GM21786 (cell line): ENCODE data around the gene ETV7.

ENCODE experiments used
- ATAC-seq: cut with Tn5 transposase; IDR thresholded peaks from one replicate; pipeline ENCODE4 v1.9.1; 2021; ENCODE audit not compliant: unreplicated experiment

The ETV7 gene

GRCh38 chr6:36324715-36325114 is 62.8 kb downstream of the ETV7 start:
- ATAC-seq, result no peak

GRCh38 chr6:36324191-36324590 is 63.3 kb downstream of the ETV7 start:
- no peak for ATAC-seq

- no peak for ATAC-seq
Observed at GRCh38 chr6:36323062-36323461, 64.4 kb downstream of the ETV7 start.

- ATAC-seq, result no peak
Observed at GRCh38 chr6:36322591-36322990, 64.9 kb downstream of the ETV7 start.

GRCh38 chr6:36320475-36320874 is 67.0 kb downstream of the ETV7 start:
- no peak for ATAC-seq

GRCh38 chr6:36319821-36320220 is 67.6 kb downstream of the ETV7 start:
- ATAC-seq, result no peak

- no peak for ATAC-seq
Observed at GRCh38 chr6:36319436-36319762, 68.1 kb downstream of the ETV7 start.

- no peak for ATAC-seq
Observed at GRCh38 chr6:36318690-36319435, 68.6 kb downstream of the ETV7 start.

- ATAC-seq, result no peak
Observed at GRCh38 chr6:36317623-36318022, 69.8 kb downstream of the ETV7 start.
